Natural killer cell treated with Interleukin-12 subunit alpha and Interleukin-12 subunit beta and Interleukin-15 and Interleukin-18, amount 100 ng/mL, for 72 hours (primary cell): Measurements from ENCODE around the gene CRYAB. TPM values are rescaled to one million over a fixed set of nuclear protein-coding genes. Genes with fewer than 3 reads are reported as not detected.
A peak's percentile ranks its signal among the peaks of the same experiment; 100 is the strongest.

Experiments
- ATAC-seq, 2 donors: fragments of 150-1000 bp; cut with Tn5 transposase in 1 of 2; sonication (Bioruptor Pico), chemical (Tn5 transposase) in 1 of 2; 2 replicates each; pipeline ENCODE4 v1.10.0; 2021
- DNase-seq: peaks from one replicate; pipeline ENCODE4 v3.0.0; 2022; ENCODE audit warnings: low spot score
- H3K27ac Mint-ChIP-seq, 2 donors: 1 replicate in 1 of 2; 2 replicates in 1 of 2; pipeline ENCODE4 v1.8.0; 2022; ENCODE audit warnings: mixed read lengths in 2 of 2, mild to moderate bottlenecking in 1 of 2, moderate library complexity in 1 of 2
- H3K27me3 Mint-ChIP-seq, 2 donors: 1 replicate in 1 of 2; 2 replicates in 1 of 2; pipeline ENCODE4 v1.8.0; 2022; ENCODE audit warnings: mixed read lengths in 2 of 2
- H3K36me3 Mint-ChIP-seq: one replicate; pipeline ENCODE4 v1.8.0; 2022; ENCODE audit warnings: mixed read lengths
- H3K4me1 Mint-ChIP-seq, 2 donors: 1 replicate in 1 of 2; 2 replicates in 1 of 2; pipeline ENCODE4 v1.8.0; 2022; ENCODE audit warnings: low read depth in 2 of 2, mixed read lengths in 2 of 2, mild to moderate bottlenecking in 1 of 2
- H3K4me3 Mint-ChIP-seq: one replicate; pipeline ENCODE4 v1.8.0; 2022; ENCODE audit warnings: mixed read lengths
- H3K9me3 Mint-ChIP-seq: 2 replicates; pipeline ENCODE4 v1.8.0; 2022; ENCODE audit warnings: mixed read lengths
- total RNA-seq, 2 donors: library from RNA; stranded (reverse); gene quantifications; one replicate each; pipeline ENCODE4 v1.2.3, GENCODE V29; 2022

Gene CRYAB, protein sequence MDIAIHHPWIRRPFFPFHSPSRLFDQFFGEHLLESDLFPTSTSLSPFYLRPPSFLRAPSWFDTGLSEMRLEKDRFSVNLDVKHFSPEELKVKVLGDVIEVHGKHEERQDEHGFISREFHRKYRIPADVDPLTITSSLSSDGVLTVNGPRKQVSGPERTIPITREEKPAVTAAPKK
- total RNA-seq: not detected

DNA sequence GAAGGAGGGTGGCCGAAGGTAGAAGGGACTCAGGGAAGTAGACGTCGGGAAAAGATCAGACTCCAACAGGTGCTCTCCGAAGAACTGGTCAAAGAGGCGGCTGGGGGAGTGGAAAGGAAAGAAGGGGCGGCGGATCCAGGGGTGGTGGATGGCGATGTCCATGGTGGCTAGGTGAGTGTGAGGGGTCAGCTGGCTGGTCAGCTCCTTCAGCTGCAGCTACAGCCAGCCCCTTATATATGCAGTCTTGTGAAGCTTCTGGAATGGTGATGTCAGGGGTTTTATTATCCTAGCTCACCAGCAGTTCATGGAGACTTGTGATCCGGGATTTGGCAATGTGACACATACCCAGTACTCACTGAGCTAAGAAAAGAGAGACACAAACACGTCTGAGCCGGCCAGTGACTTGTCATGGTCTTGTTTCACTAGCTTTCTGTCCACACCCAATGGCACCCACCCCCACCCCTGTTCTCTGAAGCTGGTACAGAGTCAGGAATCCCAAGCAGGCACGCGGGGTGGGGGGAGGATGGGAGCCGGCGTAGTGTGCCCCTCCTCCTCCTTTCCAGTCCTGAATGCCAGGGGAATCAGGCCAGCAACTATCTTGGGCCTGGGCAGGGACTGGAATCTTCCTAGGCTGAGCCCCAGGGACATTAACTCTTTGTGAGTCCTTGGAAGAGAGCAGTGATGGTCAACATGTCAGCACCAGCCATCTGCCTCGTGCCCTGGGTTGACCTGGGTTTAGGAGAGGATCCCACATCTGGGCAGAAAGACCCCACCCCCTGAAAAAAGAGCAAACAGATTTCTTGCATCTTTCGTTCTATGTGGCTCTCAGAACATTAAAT lies at the start of gene CRYAB:
CRYAB (minus strand) TSS at position 208 of the 839 bp plus-strand sequence; CDS start at position 162, 46 bp downstream.
- Mint-ChIP-seq H3K27me3 (peaks cover 37 to 40% of the 10 kb centered on the region in 2 donors), H3K4me1 (no peaks in the 10 kb centered on the region)

DNA sequence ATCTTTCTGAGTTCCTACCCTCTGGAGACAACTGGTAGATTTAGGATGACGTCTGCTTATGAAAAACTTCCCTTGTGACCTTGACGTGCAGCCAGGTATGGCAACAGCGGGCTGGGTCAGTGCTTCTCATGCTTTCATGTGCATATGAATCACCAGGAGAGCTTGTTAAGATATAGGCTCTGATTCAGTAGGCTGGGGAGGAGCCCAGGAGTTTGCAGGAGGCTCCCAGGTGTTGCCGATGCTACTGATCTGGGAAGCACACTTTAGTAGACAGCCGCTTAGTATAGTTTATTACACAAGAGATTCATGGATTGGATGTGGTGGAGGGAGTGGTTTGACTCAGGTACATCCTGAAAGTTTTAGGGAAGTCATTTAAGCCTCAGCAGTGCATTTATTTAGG lies 49.3 kb upstream of the CRYAB start:
- Mint-ChIP-seq H3K9me3 (no peaks in the 10 kb centered on the region), H3K27ac (no peak overlapping the region), H3K36me3 (no peaks in the 10 kb centered on the region), H3K4me3 (no peak overlapping the region), H3K27me3 (peaks cover 0 to 3% of the 10 kb centered on the region in 2 donors), H3K4me1 (no peaks in the 10 kb centered on the region)
- no peak for DNase-seq
- ATAC-seq: no peak

More for the DNA sequence above, at the start of gene CRYAB:
- Mint-ChIP-seq H3K27ac (no peak within 1 kb of the TSS), H3K36me3 (no peaks in the 10 kb centered on the region), H3K4me3 (no peak within 1 kb of the TSS), H3K9me3 (no peaks in the 10 kb centered on the region)
- DNase-seq (no peak), ATAC-seq (no peak)

DNA sequence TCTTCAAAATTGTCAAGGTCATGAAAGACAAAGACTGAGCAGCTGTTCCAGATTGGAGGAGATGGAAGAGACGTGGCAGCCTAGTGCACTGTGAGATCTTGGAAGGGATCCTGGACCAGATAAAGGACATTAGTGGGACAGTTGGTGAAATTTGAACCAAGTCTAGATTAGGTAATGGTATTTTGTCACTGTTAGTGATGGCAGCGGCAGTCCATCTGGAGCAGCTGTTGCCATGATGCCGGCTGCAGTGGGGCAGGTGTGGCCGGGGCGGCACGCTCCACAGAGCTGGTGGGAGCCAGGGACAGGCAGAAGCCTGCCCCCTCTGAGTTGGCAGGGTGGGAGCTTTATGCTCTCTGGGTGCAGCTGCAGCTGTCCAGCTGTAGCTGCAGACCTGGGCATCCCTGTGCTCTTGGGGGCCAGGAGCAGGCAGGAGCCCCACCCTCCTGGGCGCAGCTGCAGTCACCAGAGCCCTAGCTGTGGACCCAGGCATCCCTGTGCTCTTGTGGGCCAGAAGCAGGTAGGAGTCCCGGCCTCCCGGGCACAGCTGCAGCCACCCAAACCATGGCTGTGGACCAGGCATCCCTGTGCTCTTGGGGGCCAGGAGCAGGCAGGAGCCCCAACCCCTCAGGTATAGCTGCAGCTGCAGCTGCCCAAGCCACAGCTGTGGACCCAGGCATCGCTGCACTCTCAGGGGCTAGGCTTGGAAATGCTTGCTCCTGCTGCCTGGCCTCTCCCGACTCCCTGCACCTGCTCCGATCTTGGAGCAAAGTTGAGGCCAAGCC lies 46.3 kb upstream of the CRYAB start:
- no peaks in the 10 kb centered on the region for H3K9me3 Mint-ChIP-seq
- H3K27me3 Mint-ChIP-seq: peaks cover 0 to 3% of the 10 kb centered on the region in 2 donors
- ATAC-seq (peak; percentile 24 to 34), DNase-seq (no peak)
- no peaks in the 10 kb centered on the region for H3K36me3 Mint-ChIP-seq
- H3K4me1 Mint-ChIP-seq: no peaks in the 10 kb centered on the region
- no peak overlapping the region for H3K27ac Mint-ChIP-seq
- no peak overlapping the region for H3K4me3 Mint-ChIP-seq

DNA sequence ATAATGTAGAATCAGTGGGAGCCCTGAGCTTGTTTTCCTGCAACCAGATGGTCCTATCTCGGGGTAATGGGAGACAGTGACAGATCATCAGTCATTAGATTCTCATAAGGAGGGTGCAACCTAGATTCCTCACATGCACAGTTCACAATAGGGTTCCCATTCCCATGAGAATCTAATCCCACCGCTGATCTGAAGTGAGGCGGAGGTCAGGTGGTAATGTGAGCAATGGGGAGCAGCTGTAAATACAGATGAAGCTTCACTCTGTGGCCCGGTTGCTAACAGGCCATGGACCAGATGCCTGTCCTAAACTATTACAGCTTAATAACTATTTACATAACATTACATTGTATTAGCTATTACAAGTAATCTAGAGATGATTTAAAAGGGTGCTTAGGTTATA lies 42.6 kb upstream of the CRYAB start:
- Mint-ChIP-seq H3K4me1 (peaks cover 9% of the 10 kb centered on the region in 2 donors), H3K36me3 (no peaks in the 10 kb centered on the region), H3K27ac (no peak overlapping the region), H3K9me3 (peaks cover 3% of the 10 kb centered on the region), H3K4me3 (no peak overlapping the region), H3K27me3 (peaks cover 0 to 3% of the 10 kb centered on the region in 2 donors)
- no peak for DNase-seq
- no peak for ATAC-seq

DNA sequence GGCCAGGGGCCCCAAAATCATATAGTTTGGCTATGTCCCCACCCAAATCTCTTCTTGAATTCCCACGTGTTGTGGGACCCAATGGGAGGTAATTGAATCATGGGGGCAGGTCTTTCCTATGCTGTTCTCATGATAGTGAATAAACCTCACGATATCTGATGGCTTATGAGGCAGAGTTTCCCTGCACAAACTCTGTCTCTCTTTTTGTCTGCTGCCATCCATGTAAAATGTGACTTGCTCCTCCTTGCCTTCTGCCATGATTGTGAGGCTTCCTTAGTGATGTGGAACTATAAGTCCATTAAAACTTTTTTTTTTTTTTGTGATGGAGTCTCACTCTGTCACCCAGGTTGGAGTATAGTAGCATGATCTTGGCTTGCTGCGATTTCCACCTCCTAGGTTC lies 40.0 kb upstream of the CRYAB start:
- Mint-ChIP-seq H3K27me3 (no peaks in the 10 kb centered on the region), H3K27ac (no peak overlapping the region), H3K36me3 (no peaks in the 10 kb centered on the region), H3K9me3 (peaks cover 3% of the 10 kb centered on the region), H3K4me3 (no peak overlapping the region), H3K4me1 (peaks cover 17 to 20% of the 10 kb centered on the region in 2 donors)
- ATAC-seq (no peak), DNase-seq (no peak)

DNA sequence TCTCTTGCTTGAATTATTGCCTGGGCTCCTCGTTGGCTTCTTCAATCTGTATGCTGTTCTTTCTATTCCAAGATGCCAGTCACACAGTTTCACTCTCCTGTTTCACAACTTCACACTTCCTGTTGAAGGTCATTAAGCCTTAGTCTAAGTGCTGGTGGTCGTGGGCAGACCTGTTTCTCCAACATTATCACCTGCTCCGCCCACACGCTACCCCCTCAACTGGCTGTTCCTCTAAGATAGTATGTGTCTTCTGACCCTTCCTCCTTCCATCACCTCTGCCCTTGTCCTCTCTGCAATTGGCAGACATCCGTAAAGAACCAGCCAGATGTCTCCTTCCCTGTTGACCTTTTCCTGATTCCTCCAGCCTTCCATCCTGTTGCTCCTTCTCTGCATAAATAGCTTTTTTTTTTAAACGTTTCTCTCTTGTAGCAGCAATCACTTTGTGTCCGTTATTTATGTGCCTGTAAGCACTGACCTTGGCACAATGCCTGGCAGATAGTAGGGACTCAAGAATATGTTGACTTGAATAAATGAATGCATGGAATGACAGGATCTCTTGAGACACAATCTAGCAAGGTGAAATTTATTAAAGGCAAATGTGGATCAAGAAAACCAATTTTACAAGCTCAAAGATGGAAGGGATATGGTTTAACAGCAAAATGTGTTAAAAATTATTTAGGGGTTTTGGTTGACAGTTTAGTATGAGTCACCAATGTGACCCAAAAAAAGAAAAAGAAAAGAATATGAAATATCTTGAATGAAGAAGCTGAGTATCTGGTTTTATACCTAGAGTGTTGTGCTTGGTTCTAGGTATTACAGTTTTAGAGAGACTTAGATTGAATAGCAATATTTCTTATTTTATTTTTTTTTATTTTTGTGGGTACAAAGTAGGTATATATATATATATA lies 38.2 kb upstream of the CRYAB start:
- ATAC-seq: peak in 1 of 2 donors; percentile 59
- Mint-ChIP-seq H3K36me3 (no peaks in the 10 kb centered on the region), H3K4me3 (peak overlapping the region; percentile 56), H3K4me1 (peaks cover 17 to 20% of the 10 kb centered on the region in 2 donors), H3K9me3 (peaks cover 3% of the 10 kb centered on the region), H3K27ac (peak overlapping the region; percentile 15 to 21), H3K27me3 (no peaks in the 10 kb centered on the region)
- no peak for DNase-seq

DNA sequence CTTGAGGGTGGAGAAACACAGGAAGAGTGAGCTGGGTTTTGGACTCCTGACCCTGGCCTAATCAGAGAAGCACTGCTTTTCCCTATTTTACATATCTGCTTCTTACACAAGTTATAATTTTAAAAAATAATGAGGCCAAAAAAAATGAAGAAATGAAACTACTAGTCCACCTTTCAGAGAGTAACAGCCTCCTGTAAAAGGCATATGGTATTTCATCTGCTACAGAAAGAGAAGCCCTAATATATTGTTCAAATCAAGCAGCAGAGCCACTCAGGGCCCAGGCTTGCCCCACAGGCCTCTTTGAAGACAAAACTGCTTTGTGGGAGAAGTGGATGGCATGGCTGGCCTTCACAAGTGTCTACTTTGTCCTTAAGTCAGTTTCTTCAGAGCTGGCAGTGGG lies 35.6 kb upstream of the CRYAB start:
- ATAC-seq: no peak
- peak overlapping the region in 1 of 2 donors; percentile 50 for H3K27ac Mint-ChIP-seq
- no peaks in the 10 kb centered on the region for H3K27me3 Mint-ChIP-seq
- DNase-seq: no peak
- no peak overlapping the region for H3K4me3 Mint-ChIP-seq
- peaks cover 3% of the 10 kb centered on the region for H3K9me3 Mint-ChIP-seq
- H3K36me3 Mint-ChIP-seq: no peaks in the 10 kb centered on the region
- peaks cover 17 to 20% of the 10 kb centered on the region in 2 donors for H3K4me1 Mint-ChIP-seq

DNA sequence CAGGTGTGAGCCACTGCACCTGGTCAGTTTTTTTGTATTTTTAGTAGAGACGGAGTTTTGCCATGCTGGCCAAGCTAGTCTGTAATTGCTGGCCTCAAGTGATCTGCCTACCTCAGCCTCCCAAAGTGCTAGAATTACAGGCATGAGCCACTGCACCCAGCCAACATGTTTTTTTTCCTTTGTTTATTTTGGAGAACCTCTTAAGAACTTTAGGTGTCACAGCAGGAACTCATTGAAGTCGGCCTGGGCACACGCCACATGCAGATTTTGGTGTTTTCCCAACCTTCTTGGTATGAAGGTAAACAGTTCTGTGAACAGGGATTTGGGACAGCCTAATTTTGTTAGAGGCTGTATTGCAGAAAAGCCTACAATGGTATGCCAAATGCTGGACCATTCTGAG lies 34.9 kb upstream of the CRYAB start:
- H3K4me1 Mint-ChIP-seq: peaks cover 17 to 20% of the 10 kb centered on the region in 2 donors
- H3K36me3 Mint-ChIP-seq: no peaks in the 10 kb centered on the region
- H3K9me3 Mint-ChIP-seq: peaks cover 3% of the 10 kb centered on the region
- H3K27ac Mint-ChIP-seq: no peak overlapping the region
- ATAC-seq: no peak
- no peaks in the 10 kb centered on the region for H3K27me3 Mint-ChIP-seq
- no peak overlapping the region for H3K4me3 Mint-ChIP-seq
- DNase-seq: no peak

DNA sequence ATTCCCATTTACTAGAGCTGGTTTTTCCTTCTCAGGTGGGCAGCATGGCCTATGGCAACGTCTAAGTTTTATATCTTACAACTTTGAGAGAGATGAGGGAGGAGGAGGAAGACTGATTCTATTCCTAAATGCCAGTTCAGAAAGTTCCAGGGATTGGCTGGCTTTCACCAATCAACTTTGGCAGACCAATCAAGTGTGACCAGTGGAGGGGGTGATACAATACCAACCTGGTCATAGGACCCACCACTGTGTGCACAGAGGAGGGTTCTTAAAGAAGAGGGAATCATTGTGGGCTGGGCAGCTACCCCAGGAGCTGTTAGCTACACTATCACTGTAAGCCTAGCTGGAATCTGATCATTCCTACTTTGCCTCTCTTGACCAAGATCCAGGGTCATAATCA lies 33.6 kb upstream of the CRYAB start:
- peak overlapping the region; percentile 19 to 73 for H3K27ac Mint-ChIP-seq
- DNase-seq (no peak), ATAC-seq (no peak)
- H3K27me3 Mint-ChIP-seq: peaks cover 0 to 5% of the 10 kb centered on the region in 2 donors
- peaks cover 3% of the 10 kb centered on the region for H3K9me3 Mint-ChIP-seq
- H3K4me1 Mint-ChIP-seq: peaks cover 17 to 20% of the 10 kb centered on the region in 2 donors
- no peak overlapping the region for H3K4me3 Mint-ChIP-seq
- no peaks in the 10 kb centered on the region for H3K36me3 Mint-ChIP-seq

DNA sequence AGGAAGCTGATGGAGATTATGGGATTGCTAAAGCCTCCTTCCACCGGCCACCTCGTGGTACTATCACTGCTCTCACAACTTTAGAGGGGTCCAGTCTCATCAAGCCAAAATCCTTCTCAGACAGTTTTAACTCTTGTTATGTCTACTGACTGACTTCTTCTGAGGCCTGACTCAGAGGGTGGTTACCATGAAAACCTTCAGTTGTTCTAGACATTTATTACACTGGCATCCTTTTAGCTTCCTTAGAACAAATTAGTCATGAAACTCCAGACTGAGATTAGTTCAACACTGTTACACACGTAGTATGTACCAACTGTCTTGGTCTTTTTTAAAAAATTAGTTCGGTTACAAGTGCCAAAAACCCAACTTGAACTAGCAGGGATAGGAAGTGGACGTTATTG lies 33.1 kb upstream of the CRYAB start:
- Mint-ChIP-seq H3K4me3 (no peak overlapping the region), H3K4me1 (peaks cover 13 to 16% of the 10 kb centered on the region in 2 donors), H3K36me3 (no peaks in the 10 kb centered on the region), H3K27me3 (peaks cover 0 to 6% of the 10 kb centered on the region in 2 donors), H3K27ac (peak overlapping the region; percentile 19 to 73), H3K9me3 (peaks cover 3% of the 10 kb centered on the region)
- DNase-seq (no peak), ATAC-seq (peak in 1 of 2 donors; percentile 66)

DNA sequence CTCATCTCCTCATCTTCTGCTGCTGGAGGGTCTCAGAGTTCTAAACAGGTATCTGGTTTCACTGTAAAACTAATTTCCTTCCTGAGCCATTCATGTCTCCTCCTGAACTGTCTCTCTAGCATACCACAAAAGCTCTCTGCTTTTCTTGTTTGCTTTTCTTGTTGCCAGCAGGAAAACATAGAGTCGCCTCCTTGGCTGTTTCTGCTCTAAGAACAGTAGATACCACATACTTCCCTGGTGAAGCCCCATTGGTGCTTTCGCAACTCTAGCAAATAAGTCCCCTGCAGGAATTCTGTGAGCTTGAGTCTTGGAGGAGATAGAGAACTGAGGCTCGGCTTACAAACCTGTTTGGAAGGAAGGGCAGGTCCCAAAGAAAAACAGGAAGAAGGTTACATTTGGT lies 32.6 kb upstream of the CRYAB start:
- ATAC-seq (no peak), DNase-seq (no peak)
- no peaks in the 10 kb centered on the region for H3K9me3 Mint-ChIP-seq
- peaks cover 10 to 16% of the 10 kb centered on the region in 2 donors for H3K4me1 Mint-ChIP-seq
- H3K4me3 Mint-ChIP-seq: no peak overlapping the region
- no peaks in the 10 kb centered on the region for H3K36me3 Mint-ChIP-seq
- peaks cover 0 to 6% of the 10 kb centered on the region in 2 donors for H3K27me3 Mint-ChIP-seq
- H3K27ac Mint-ChIP-seq: no peak overlapping the region

DNA sequence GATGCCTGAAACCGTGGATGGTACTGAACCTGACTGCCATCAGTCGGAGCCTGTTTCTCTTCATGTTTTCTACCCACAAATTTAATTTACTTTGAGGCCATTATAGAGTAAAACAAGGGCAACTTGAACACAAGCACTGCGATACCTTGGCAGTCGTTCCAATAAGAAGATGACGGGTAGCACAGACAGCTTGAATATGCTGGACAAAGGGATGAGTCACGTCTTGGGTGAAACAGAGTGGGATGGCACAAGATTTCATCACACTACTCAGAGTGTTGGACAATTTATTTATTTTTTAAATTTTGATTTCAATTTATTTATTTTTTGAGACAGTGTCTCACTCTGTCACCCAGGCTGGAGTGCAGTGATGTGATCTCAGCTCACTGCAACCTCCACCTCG lies 31.3 kb upstream of the CRYAB start:
- ATAC-seq (no peak), DNase-seq (no peak)
- Mint-ChIP-seq H3K4me3 (no peak overlapping the region), H3K27me3 (peaks cover 0 to 11% of the 10 kb centered on the region in 2 donors), H3K4me1 (peaks cover 14 to 16% of the 10 kb centered on the region in 2 donors), H3K36me3 (no peaks in the 10 kb centered on the region), H3K27ac (no peak overlapping the region), H3K9me3 (no peaks in the 10 kb centered on the region)

DNA sequence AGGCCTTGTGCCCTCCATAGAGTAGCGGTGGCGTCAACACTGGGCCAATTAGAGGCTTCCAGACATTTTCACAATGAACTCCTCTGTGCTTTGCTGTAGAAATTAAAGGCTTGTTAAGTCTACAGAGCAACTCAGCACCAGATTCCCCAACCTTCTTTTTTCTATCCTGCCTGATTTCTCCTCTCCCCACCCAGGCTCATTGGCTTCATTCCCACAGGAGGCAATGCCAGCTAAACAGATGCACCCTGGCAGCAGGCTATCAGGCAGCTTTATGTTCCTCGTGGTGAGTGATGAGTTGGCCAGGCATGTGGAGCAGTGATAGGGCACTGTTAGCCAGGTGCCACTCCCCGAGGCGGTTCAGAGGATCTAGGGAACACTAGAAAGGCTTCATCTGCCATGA lies 30.4 kb upstream of the CRYAB start:
- Mint-ChIP-seq H3K27me3 (peaks cover 0 to 11% of the 10 kb centered on the region in 2 donors), H3K36me3 (no peaks in the 10 kb centered on the region), H3K27ac (no peak overlapping the region), H3K4me3 (no peak overlapping the region), H3K4me1 (peaks cover 16 to 17% of the 10 kb centered on the region in 2 donors), H3K9me3 (no peaks in the 10 kb centered on the region)
- ATAC-seq (no peak), DNase-seq (no peak)
